ENCODE data around the gene TMPRSS6. TPM values are rescaled to one million over a fixed set of nuclear protein-coding genes. Genes with fewer than 3 reads are reported as not detected.

The TMPRSS6 gene
- total and polyA plus RNA-seq, 2 of the 13 experiments (the other 11 are each of a cell fraction or from before 2014, with no cell fraction given) = 4.2 to 4.8 TPM

DNA sequence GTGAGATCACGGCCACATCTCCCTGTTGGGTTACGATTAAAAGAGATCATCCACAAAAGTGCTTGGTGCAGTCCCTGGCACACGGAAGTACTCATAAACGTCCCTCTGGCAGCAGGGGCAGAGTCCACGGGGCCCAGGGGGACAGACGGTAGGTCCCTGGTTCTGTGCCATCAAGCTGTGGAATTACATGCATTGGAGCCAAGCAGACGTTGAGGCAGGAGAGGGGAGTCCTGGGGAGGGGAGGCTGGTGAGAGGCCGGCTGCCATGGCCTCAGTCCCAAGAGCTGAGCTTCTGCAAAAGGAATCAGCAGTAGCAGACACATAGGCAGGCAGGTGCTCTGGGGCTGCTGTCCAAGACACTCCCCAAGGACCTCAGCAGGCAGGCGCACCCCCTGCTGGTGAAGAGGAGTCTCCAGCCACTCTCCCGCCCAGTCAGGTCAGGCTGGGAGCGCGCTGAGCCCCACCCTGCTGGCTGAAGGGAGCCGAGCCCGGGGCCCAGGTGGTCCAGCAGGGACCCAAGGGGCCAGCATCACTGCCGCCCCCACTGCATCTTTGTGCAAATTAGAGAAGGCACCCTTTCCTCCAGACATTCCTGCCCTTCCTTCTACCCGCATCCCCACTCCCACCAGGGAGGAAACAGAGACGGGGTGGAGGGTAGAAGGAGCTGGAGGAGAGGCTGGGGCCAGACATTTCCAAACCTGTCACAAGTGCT is 65.5 kb downstream of the TMPRSS6 start (continued):
- peak; percentile 67 for TF ChIP-seq ZBTB26 (CRISPR knock-in tag; IDR thresholded peaks at IDR 0.05; ENCODE audit: borderline replicate concordance)
- TF ChIP-seq, protein P1, sequence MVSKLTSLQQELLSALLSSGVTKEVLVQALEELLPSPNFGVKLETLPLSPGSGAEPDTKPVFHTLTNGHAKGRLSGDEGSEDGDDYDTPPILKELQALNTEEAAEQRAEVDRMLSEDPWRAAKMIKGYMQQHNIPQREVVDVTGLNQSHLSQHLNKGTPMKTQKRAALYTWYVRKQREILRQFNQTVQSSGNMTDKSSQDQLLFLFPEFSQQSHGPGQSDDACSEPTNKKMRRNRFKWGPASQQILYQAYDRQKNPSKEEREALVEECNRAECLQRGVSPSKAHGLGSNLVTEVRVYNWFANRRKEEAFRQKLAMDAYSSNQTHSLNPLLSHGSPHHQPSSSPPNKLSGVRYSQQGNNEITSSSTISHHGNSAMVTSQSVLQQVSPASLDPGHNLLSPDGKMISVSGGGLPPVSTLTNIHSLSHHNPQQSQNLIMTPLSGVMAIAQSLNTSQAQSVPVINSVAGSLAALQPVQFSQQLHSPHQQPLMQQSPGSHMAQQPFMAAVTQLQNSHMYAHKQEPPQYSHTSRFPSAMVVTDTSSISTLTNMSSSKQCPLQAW (CRISPR knock-in tag; IDR thresholded peaks at IDR 0.05) = peak; percentile 51; the same call in 1 of the 2 replicates
- TF ChIP-seq LCORL (IDR thresholded peaks at IDR 0.05) = no peak
- no peak; the same call in 1 of the 2 replicates for TF ChIP-seq LCORL (CRISPR knock-in tag; IDR thresholded peaks at IDR 0.05)
- TF ChIP-seq MED13 (CRISPR knock-in tag; IDR thresholded peaks at IDR 0.05) = no peak
- no peak for TF ChIP-seq JUN (CRISPR knock-in tag; IDR thresholded peaks at IDR 0.05)
- no peak for TF ChIP-seq ZNF724P (CRISPR knock-in tag; IDR thresholded peaks at IDR 0.05; ENCODE audit: borderline replicate concordance)
- no peak for TF ChIP-seq MYNN (CRISPR knock-in tag; IDR thresholded peaks at IDR 0.05; ENCODE audit: low read depth)
- no peak for TF ChIP-seq ZNF280B (CRISPR knock-in tag; IDR thresholded peaks at IDR 0.05; ENCODE audit: borderline replicate concordance)
- TF ChIP-seq ZFP82 (CRISPR knock-in tag; IDR thresholded peaks at IDR 0.05; ENCODE audit: borderline replicate concordance) = 0 out of 2 replicates have a peak, but pooled peaks have one; percentile 58
- peak; percentile 85 for TF ChIP-seq POLR2G (IDR thresholded peaks at IDR 0.05; ENCODE audit: low read depth, low read length)
- peak; percentile 56; the same call in 1 of the 2 replicates for TF ChIP-seq ESRRA (CRISPR knock-in tag; IDR thresholded peaks at IDR 0.05; ENCODE audit: low read depth)
- TF ChIP-seq DNMT3B (CRISPR knock-in tag; conservative IDR thresholded peaks at IDR 0.05) = no peak
- TF ChIP-seq ZKSCAN1 (IDR thresholded peaks at IDR 0.05; ENCODE audit: low read length) = no peak
- TF ChIP-seq, protein P2, sequence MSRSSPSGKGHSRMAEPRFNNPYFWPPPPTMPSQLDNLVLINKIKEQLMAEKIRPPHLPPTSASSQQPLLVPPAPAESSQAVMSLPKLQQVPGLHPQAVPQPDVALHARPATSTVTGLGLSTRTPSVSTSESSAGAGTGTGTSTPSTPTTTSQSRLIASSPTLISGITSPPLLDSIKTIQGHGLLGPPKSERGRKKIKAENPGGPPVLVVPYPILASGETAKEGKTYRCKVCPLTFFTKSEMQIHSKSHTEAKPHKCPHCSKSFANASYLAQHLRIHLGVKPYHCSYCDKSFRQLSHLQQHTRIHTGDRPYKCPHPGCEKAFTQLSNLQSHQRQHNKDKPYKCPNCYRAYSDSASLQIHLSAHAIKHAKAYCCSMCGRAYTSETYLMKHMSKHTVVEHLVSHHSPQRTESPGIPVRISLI (CRISPR knock-in tag; IDR thresholded peaks at IDR 0.05; ENCODE audit: borderline replicate concordance) = no peak
- no peak for TF ChIP-seq SYNCRIP (IDR thresholded peaks at IDR 0.05; ENCODE audit: insufficient read depth, low read depth, low read length)
- no peak for TF ChIP-seq ZNF672 (CRISPR knock-in tag; IDR thresholded peaks at IDR 0.05)
- 0 out of 2 replicates have a peak, but pooled peaks have one; percentile 52 for TF ChIP-seq SNAPC2 (CRISPR knock-in tag; IDR thresholded peaks at IDR 0.05)
- TF ChIP-seq CAMTA2 (CRISPR knock-in tag; IDR thresholded peaks at IDR 0.05; ENCODE audit: borderline replicate concordance) = no peak
- no peak for TF ChIP-seq ZNF879 (CRISPR knock-in tag; IDR thresholded peaks at IDR 0.05)
- no peak for TF ChIP-seq ZNF557 (CRISPR knock-in tag; IDR thresholded peaks at IDR 0.05)
- no peak for TF ChIP-seq ZNF674 (CRISPR knock-in tag; IDR thresholded peaks at IDR 0.05; ENCODE audit: low read depth)
- TF ChIP-seq ZNF3 (CRISPR knock-in tag; IDR thresholded peaks at IDR 0.05) = no peak
- no peak for TF ChIP-seq ZNF569 (CRISPR knock-in tag; IDR thresholded peaks at IDR 0.05; ENCODE audit: borderline replicate concordance)
- 0 out of 2 replicates have a peak, but pooled peaks have one; percentile 85 for TF ChIP-seq MTA1 (CRISPR knock-in tag; IDR thresholded peaks at IDR 0.05; ENCODE audit: borderline replicate concordance)
- no peak for TF ChIP-seq KDM4B (CRISPR knock-in tag; IDR thresholded peaks at IDR 0.05)
